ENCODE results near the gene PNKD. TPM values are rescaled to one million over a fixed set of nuclear protein-coding genes. Genes with fewer than 3 reads are reported as not detected.

PNKD gene
- total and polyA plus RNA-seq, 10 of the 15 experiments (the other 5 are each of a cell fraction or from before 2014, with no cell fraction given), result 27.2 to 106 (median 61.3) TPM

DNA sequence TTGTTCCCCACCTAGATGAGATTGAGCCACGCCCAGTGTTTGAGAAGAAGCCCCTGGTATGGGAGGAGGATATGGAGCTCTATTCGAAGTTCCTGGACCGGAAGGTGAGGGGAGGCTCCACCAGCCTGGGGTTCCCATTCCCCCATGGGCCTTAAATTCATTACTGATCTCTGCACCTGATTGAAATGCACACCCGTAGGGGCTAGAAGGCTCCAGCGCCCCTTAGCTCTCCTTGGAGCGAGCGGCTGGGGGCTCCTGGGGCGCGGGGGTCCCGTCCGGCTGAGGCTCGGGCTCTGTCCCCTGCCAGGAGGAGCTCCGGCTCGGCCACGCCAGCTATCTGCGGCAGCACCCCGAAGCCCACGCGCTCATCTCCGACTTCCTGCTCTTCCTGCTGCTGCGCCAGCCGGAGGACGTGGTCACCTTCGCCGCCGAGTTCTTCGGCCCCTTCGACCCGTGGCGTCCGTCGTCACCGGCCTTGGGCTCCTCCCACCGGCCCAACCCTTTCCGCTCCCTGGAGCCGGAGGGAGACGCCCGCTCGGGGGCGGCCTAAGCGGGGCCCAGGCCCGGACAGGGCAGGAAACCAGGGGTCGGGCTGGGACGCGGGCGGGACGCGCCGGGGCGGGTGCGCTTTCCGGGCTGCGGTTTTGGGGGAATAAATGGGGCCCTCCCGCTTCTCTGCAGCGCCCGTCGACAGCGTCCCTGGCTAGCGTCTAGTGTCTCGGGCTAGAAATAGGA lies 97.3 kb downstream of the PNKD start (continued):
- TF ChIP-seq, protein P1, sequence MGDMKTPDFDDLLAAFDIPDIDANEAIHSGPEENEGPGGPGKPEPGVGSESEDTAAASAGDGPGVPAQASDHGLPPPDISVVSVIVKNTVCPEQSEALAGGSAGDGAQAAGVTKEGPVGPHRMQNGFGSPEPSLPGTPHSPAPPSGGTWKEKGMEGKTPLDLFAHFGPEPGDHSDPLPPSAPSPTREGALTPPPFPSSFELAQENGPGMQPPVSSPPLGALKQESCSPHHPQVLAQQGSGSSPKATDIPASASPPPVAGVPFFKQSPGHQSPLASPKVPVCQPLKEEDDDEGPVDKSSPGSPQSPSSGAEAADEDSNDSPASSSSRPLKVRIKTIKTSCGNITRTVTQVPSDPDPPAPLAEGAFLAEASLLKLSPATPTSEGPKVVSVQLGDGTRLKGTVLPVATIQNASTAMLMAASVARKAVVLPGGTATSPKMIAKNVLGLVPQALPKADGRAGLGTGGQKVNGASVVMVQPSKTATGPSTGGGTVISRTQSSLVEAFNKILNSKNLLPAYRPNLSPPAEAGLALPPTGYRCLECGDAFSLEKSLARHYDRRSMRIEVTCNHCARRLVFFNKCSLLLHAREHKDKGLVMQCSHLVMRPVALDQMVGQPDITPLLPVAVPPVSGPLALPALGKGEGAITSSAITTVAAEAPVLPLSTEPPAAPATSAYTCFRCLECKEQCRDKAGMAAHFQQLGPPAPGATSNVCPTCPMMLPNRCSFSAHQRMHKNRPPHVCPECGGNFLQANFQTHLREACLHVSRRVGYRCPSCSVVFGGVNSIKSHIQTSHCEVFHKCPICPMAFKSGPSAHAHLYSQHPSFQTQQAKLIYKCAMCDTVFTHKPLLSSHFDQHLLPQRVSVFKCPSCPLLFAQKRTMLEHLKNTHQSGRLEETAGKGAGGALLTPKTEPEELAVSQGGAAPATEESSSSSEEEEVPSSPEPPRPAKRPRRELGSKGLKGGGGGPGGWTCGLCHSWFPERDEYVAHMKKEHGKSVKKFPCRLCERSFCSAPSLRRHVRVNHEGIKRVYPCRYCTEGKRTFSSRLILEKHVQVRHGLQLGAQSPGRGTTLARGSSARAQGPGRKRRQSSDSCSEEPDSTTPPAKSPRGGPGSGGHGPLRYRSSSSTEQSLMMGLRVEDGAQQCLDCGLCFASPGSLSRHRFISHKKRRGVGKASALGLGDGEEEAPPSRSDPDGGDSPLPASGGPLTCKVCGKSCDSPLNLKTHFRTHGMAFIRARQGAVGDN (IDR thresholded peaks at IDR 0.05), result peak; percentile 77
- no peak for TF ChIP-seq ZNF274 (IDR thresholded peaks at IDR 0.05; ENCODE audit: insufficient read depth, insufficient read length)

- ATAC-seq, result no peak
- H2AFZ ChIP-seq (ENCODE audit: control insufficient read depth, low read depth, low read length), result peak overlapping the region; percentile 91
- intact Hi-C loops (cut with micrococcal nuclease; ENCODE audit: unreplicated experiment), result no loop called here
These were observed 97.8 kb downstream of the PNKD start for GRCh38 chr2:218368150-218368528.

More at GRCh38 chr2:218368150-218368528, 97.8 kb downstream of the PNKD start:
- in situ Hi-C loops (cut with MboI), result no loop called here
- Histone ChIP-seq H3K4me2 (ENCODE audit: control insufficient read depth, insufficient read depth) (peak overlapping the region; percentile 94), H3K9ac (ENCODE audit: control insufficient read depth, insufficient read depth, low read length) (peak overlapping the region; percentile 41), H3K27ac (ENCODE audit: control insufficient read depth, insufficient read depth) (no peak overlapping the region), H3K4me3 (peak overlapping the region; percentile 56), H3K79me2 (ENCODE audit: control insufficient read depth, insufficient read depth, low read length) (no peaks in the 10 kb centered on the region), H4K20me1 (ENCODE audit: control insufficient read depth, insufficient read depth) (no peaks in the 10 kb centered on the region), H3K36me3 (ENCODE audit: control insufficient read depth in 2 of 2, insufficient read depth in 2 of 2, low read length in 1 of 2) (no peaks in the 10 kb centered on the region), H3K27me3 (replicated peaks in 1 of 2; ENCODE audit: control insufficient read depth in 2 of 2, insufficient read depth in 2 of 2, low read length in 1 of 2) (no peaks in the 10 kb centered on the region), H3K4me1 (ENCODE audit: control insufficient read depth, insufficient read depth, low read length) (peaks cover 4% of the 10 kb centered on the region; the same call in 1 of the 2 replicates), H3K9me3 (replicated peaks; ENCODE audit: control insufficient read depth, insufficient read depth, low read length) (no peaks in the 10 kb centered on the region; the same call in 2 of the 3 replicates)
- POLR2A ChIA-PET, result interaction anchor here (1.0 to 1.5 kb wide), 5 partner anchors 12 to 95 kb away, joined by 3 to 6 read pairs (median 3); partner anchors contain the start of gene CATIP
- BruUV-seq (replicated peaks), result TSS peak; percentile 90
- 55% methylated on average over 21 of the region's 21 CpGs for WGBS (ENCODE audit: insufficient coverage, insufficient replicate concordance, low lambda C conversion rate, missing lambda C conversion rate)
- RAD21 ChIA-PET (ENCODE audit: unreplicated experiment), result interaction anchor here (1.2 to 1.6 kb wide), 2 partner anchors 26 to 81 kb away, joined by 3 read pairs; no protein-coding TSS in a partner anchor
- DNase-seq (ENCODE audit: low read depth, low spot score), result no peak
- TF ChIP-seq ZNF207 (IDR thresholded peaks at IDR 0.05; ENCODE audit: borderline replicate concordance) (0 out of 2 replicates have a peak, but pooled peaks have one; percentile 35), ATF7 (IDR thresholded peaks at IDR 0.05; ENCODE audit: low read depth) (no peak), ZSCAN29 (IDR thresholded peaks at IDR 0.05) (no peak), SMARCA5 (IDR thresholded peaks at IDR 0.05) (0 out of 2 replicates have a peak, but pooled peaks have one; percentile 17), TBL1XR1 (IDR thresholded peaks at IDR 0.05; ENCODE audit: low read depth, low read length) (no peak), PAX8 (IDR thresholded peaks at IDR 0.05) (no peak), POLR2A (IDR thresholded peaks at IDR 0.05; ENCODE audit: low read depth, low read length) (no peak), IKZF1 (conservative IDR thresholded peaks at IDR 0.05) (peak; percentile 17; the same call in 1 of the 2 replicates), CBX3 (IDR thresholded peaks at IDR 0.05; ENCODE audit: borderline replicate concordance, low read depth) (no peak), ZNF217 (IDR thresholded peaks at IDR 0.05) (peak; percentile 83; the same call in 1 of the 2 replicates), MLLT1 (IDR thresholded peaks at IDR 0.05) (peak; percentile 93)
- FAIRE-seq, result no peak
- CTCF ChIA-PET, result interaction anchor here (1.0 to 2.0 kb wide), 5 partner anchors 10 to 95 kb away, joined by 3 to 17 read pairs (median 4); partner anchors contain the start of gene CATIP
- SMC1A ChIA-PET (ENCODE audit: uncharacterized antibody, unreplicated experiment), result interaction anchor here (1.1 to 1.2 kb wide), 3 partner anchors 11 to 97 kb away, joined by 3 to 5 read pairs (median 3); partner anchors contain the start of gene SLC11A1
